WTC11 (cell line): ENCODE results near the gene RPS6KA4. TPM values are rescaled to one million over a fixed set of nuclear protein-coding genes. Genes with fewer than 3 reads are reported as not detected.

ENCODE experiments used
- ATAC-seq: fragments of 200-7000 bp; cut with Tn5 transposase; 2 replicates; pipeline ENCODE4 v1.10.0; 2021; ENCODE audit warnings: mild to moderate bottlenecking, moderate library complexity
- CTCF ChIA-PET: fragments of 300-600 bp; sonication (Branson Sonifier 250); formaldehyde crosslinking; loops from one replicate; lab custom pipeline; 2021; ENCODE audit warnings: antibody characterized with exemption; lab: Charles Lee
- POLR2A ChIA-PET: fragments of 350-600 bp; sonication (Branson Sonifier 250); formaldehyde crosslinking; loops from one replicate; lab custom pipeline; 2021; ENCODE audit warnings: antibody characterized with exemption; lab: Charles Lee
- DNase-seq: peaks from one replicate; pipeline ENCODE4 v3.0.0; 2021; ENCODE audit warnings: low spot score
- H3K27ac Mint-ChIP-seq: 2 replicates; pipeline ENCODE4 v1.8.0; 2021; ENCODE audit warnings: mixed read lengths
- H3K27me3 Mint-ChIP-seq: 2 replicates; pipeline ENCODE4 v1.8.0; 2021; ENCODE audit warnings: low read depth, mild to moderate bottlenecking, moderate library complexity, mixed read lengths
- H3K36me3 Mint-ChIP-seq: 2 replicates; pipeline ENCODE4 v1.8.0; 2021; ENCODE audit warnings: mixed read lengths
- H3K4me1 Mint-ChIP-seq: 2 replicates; pipeline ENCODE4 v1.8.0; 2022; ENCODE audit warnings: mixed read lengths
- H3K4me3 Mint-ChIP-seq: 2 replicates; pipeline ENCODE4 v1.8.0; 2021; ENCODE audit warnings: mild to moderate bottlenecking, moderate library complexity, mixed read lengths
- H3K9me3 Mint-ChIP-seq: 2 replicates; pipeline ENCODE4 v1.8.0; 2021; ENCODE audit warnings: mixed read lengths
- CREM ChIP-seq: sonication (generic); formaldehyde crosslinking; IDR thresholded peaks from 2 replicates; pipeline ENCODE4 v1.8.1; 2022; ENCODE audit warnings: mild to moderate bottlenecking, missing genetic modification reagents, moderate library complexity
- JAZF1 ChIP-seq: fragments of 250-450 bp; sonication (Bioruptor Pico); IDR thresholded peaks from 2 replicates; pipeline ENCODE4 v1.9.0; 2021; ENCODE audit warnings: moderate library complexity, mild to moderate bottlenecking, inconsistent platforms
- JUN ChIP-seq: sonication (generic); formaldehyde crosslinking; IDR thresholded peaks from 2 replicates; pipeline ENCODE4 v1.8.0; 2023; ENCODE audit warnings: mild to moderate bottlenecking, missing genetic modification reagents
- KAT7 ChIP-seq: sonication (generic); formaldehyde crosslinking; IDR thresholded peaks from 2 replicates; pipeline ENCODE4 v1.8.1; 2023; ENCODE audit warnings: missing genetic modification reagents, mild to moderate bottlenecking, borderline replicate concordance
- PRRX2 ChIP-seq: fragments of 250-450 bp; sonication (Bioruptor Pico); IDR thresholded peaks from 2 replicates; pipeline ENCODE4 v1.8.0; 2021; ENCODE audit warnings: mild to moderate bottlenecking
- TCF7 ChIP-seq: sonication (generic); formaldehyde crosslinking; IDR thresholded peaks from 2 replicates; pipeline ENCODE4 v1.8.0; 2022; ENCODE audit warnings: mild to moderate bottlenecking, low read depth, missing genetic modification reagents, moderate library complexity
- TEAD4 ChIP-seq: sonication (generic); formaldehyde crosslinking; IDR thresholded peaks from 2 replicates; pipeline ENCODE4 v1.8.0; 2022; ENCODE audit warnings: mild to moderate bottlenecking, missing genetic modification reagents
- ZBTB21 ChIP-seq: sonication (generic); formaldehyde crosslinking; IDR thresholded peaks from 2 replicates; pipeline ENCODE4 v1.8.1; 2023; ENCODE audit warnings: mild to moderate bottlenecking, missing genetic modification reagents, borderline replicate concordance
- ZNF138 ChIP-seq: sonication (generic); formaldehyde crosslinking; conservative IDR thresholded peaks from 2 replicates; pipeline ENCODE4 v1.8.1; 2022; ENCODE audit warnings: mild to moderate bottlenecking, moderate library complexity, missing genetic modification reagents
- ZNF219 ChIP-seq: sonication (generic); formaldehyde crosslinking; IDR thresholded peaks from 2 replicates; pipeline ENCODE4 v1.8.0; 2023; ENCODE audit warnings: missing genetic modification reagents, mild to moderate bottlenecking, borderline replicate concordance
- ZNF396 ChIP-seq: fragments of 250-450 bp; sonication (Bioruptor Pico); IDR thresholded peaks from 2 replicates; pipeline ENCODE4 v1.8.0; 2021; ENCODE audit warnings: mild to moderate bottlenecking, moderate library complexity, borderline replicate concordance
- ZNF671 ChIP-seq: fragments of 250-450 bp; sonication (Bioruptor Pico); IDR thresholded peaks from 2 replicates; pipeline ENCODE4 v1.8.0; 2021; ENCODE audit warnings: mild to moderate bottlenecking
- total RNA-seq: library from RNA; stranded (reverse); gene quantifications from 3 replicates; pipeline ENCODE4 v1.2.3, GENCODE V29; 2021
- TF ChIP-seq, protein P1 (sequence below): sonication (generic); formaldehyde crosslinking; IDR thresholded peaks from 2 replicates; pipeline ENCODE4 v1.8.1; 2023; ENCODE audit warnings: mild to moderate bottlenecking, missing genetic modification reagents, borderline replicate concordance
- TF ChIP-seq, protein P2 (sequence below): sonication (generic); formaldehyde crosslinking; IDR thresholded peaks from 2 replicates; pipeline ENCODE4 v1.8.0; 2023; ENCODE audit warnings: missing genetic modification reagents, mild to moderate bottlenecking, borderline replicate concordance
- TF ChIP-seq, protein P3 (sequence below): sonication (generic); formaldehyde crosslinking; IDR thresholded peaks from 2 replicates; pipeline ENCODE4 v1.8.1; 2022; ENCODE audit warnings: low read depth, missing genetic modification reagents, borderline replicate concordance
- TF ChIP-seq, protein P4 (sequence below): sonication (generic); formaldehyde crosslinking; IDR thresholded peaks from 2 replicates; pipeline ENCODE4 v1.8.0; 2022; ENCODE audit warnings: missing genetic modification reagents

Gene RPS6KA4
- total RNA-seq, 1 experiment from 2014 or later = 16.8 TPM

DNA sequence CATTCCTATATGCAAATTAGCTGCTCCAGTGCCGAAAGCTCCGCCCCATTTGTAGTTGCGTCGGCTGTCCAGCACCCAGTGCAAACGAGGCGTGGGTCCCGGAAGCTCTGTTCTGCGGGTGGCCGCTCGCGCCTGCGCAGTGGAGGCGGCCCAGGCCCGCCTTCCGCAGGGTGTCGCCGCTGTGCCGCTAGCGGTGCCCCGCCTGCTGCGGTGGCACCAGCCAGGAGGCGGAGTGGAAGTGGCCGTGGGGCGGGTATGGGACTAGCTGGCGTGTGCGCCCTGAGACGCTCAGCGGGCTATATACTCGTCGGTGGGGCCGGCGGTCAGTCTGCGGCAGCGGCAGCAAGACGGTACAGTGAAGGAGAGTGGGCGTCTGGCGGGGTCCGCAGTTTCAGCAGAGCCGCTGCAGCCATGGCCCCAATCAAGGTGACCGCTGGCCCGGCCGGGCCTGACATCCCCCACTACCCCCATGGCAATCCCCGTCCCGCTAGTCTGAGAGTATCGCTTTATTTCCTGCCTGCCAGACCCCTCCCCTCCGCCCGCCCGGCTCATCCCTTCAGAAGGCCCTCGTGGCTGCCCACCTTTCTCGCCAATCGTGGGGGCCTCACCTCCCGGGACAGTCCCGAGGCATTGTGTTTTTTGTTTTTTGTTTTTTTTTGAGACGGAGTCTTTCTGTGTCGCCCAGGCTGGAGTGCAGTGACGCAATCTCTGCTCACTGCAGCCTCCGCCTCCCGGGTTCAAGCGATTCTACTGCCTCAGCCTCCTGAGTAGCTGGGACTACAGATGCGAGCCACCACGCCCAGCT is 40.8 kb upstream of the RPS6KA4 start, which contains the start of gene PRDX5 (continued):
- 0 out of 2 replicates have a peak, but pooled peaks have one; percentile 46 for TF ChIP-seq TCF7 (CRISPR knock-in tag)

DNA sequence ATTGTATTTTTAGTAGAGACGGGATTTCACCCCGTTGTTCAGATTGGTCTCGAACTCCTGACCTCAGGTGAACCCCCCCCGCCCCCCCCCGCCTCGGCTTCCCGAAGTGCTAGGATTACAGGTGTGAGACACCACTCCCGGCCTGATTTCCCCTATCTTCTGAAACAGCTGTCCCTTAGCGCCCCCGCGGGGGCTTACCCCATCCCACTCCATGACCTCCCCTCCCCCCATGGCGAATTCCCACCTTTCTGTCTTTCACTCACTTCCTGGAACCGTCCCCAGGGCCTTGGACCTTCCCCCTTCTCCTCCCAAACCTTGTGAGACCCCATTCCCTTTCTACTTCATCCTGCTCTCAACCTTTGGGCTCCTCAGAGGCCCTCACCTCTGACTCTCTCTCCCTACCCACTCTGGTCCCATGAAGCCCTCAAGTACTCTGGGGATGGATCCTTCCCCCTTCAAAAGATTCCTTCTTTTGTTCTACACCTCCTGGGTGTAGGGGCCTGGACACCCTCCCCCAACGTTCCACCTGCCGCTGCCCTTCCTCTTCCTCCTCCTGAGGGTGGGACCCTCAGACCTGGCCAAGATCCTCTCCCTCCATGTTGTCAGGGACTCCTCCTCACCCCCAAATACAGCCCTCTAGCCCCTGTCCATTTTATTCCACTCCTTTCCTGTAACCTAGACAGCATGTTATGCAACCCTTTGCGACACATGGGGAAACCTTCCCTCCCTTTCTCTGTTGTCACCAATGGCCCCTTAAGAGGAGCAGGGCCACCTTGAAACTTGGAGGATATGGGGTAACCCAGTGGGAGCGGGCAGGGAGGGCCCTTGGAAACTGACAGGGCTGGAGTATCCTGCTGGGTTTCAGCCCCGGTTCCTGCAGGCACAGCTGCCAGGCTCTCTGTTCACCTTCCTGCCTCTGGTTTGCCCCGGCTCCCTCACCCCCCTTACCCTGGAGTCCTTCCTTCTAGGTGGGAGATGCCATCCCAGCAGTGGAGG is 39.9 kb upstream of the RPS6KA4 start:
- CTCF ChIA-PET = interaction anchor here (1.2 to 3.8 kb wide), 8 partner anchors 13 to 311 kb away, joined by 3 to 173 read pairs (median 36); partner anchors contain the start of genes CATSPERZ, CCDC88B and ESRRA
- H3K27ac Mint-ChIP-seq = peak overlapping the region; percentile 75
- TF ChIP-seq, protein P1, sequence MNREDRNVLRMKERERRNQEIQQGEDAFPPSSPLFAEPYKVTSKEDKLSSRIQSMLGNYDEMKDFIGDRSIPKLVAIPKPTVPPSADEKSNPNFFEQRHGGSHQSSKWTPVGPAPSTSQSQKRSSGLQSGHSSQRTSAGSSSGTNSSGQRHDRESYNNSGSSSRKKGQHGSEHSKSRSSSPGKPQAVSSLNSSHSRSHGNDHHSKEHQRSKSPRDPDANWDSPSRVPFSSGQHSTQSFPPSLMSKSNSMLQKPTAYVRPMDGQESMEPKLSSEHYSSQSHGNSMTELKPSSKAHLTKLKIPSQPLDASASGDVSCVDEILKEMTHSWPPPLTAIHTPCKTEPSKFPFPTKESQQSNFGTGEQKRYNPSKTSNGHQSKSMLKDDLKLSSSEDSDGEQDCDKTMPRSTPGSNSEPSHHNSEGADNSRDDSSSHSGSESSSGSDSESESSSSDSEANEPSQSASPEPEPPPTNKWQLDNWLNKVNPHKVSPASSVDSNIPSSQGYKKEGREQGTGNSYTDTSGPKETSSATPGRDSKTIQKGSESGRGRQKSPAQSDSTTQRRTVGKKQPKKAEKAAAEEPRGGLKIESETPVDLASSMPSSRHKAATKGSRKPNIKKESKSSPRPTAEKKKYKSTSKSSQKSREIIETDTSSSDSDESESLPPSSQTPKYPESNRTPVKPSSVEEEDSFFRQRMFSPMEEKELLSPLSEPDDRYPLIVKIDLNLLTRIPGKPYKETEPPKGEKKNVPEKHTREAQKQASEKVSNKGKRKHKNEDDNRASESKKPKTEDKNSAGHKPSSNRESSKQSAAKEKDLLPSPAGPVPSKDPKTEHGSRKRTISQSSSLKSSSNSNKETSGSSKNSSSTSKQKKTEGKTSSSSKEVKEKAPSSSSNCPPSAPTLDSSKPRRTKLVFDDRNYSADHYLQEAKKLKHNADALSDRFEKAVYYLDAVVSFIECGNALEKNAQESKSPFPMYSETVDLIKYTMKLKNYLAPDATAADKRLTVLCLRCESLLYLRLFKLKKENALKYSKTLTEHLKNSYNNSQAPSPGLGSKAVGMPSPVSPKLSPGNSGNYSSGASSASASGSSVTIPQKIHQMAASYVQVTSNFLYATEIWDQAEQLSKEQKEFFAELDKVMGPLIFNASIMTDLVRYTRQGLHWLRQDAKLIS = no peak
- TF ChIP-seq, protein P2, sequence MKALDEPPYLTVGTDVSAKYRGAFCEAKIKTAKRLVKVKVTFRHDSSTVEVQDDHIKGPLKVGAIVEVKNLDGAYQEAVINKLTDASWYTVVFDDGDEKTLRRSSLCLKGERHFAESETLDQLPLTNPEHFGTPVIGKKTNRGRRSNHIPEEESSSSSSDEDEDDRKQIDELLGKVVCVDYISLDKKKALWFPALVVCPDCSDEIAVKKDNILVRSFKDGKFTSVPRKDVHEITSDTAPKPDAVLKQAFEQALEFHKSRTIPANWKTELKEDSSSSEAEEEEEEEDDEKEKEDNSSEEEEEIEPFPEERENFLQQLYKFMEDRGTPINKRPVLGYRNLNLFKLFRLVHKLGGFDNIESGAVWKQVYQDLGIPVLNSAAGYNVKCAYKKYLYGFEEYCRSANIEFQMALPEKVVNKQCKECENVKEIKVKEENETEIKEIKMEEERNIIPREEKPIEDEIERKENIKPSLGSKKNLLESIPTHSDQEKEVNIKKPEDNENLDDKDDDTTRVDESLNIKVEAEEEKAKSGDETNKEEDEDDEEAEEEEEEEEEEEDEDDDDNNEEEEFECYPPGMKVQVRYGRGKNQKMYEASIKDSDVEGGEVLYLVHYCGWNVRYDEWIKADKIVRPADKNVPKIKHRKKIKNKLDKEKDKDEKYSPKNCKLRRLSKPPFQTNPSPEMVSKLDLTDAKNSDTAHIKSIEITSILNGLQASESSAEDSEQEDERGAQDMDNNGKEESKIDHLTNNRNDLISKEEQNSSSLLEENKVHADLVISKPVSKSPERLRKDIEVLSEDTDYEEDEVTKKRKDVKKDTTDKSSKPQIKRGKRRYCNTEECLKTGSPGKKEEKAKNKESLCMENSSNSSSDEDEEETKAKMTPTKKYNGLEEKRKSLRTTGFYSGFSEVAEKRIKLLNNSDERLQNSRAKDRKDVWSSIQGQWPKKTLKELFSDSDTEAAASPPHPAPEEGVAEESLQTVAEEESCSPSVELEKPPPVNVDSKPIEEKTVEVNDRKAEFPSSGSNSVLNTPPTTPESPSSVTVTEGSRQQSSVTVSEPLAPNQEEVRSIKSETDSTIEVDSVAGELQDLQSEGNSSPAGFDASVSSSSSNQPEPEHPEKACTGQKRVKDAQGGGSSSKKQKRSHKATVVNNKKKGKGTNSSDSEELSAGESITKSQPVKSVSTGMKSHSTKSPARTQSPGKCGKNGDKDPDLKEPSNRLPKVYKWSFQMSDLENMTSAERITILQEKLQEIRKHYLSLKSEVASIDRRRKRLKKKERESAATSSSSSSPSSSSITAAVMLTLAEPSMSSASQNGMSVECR = no peak
- TF ChIP-seq JAZF1 (CRISPR knock-in tag) (no peak), TEAD4 (CRISPR knock-in tag) (no peak), KAT7 (CRISPR knock-in tag) (no peak), ZNF396 (no peak), ZBTB21 (CRISPR knock-in tag) (no peak), ZNF138 (CRISPR knock-in tag) (no peak), PRRX2 (CRISPR knock-in tag) (no peak), CREM (no peak), ZNF671 (CRISPR knock-in tag) (no peak), ZNF219 (CRISPR knock-in tag) (no peak), JUN (CRISPR knock-in tag) (no peak)
- TF ChIP-seq, protein P3, sequence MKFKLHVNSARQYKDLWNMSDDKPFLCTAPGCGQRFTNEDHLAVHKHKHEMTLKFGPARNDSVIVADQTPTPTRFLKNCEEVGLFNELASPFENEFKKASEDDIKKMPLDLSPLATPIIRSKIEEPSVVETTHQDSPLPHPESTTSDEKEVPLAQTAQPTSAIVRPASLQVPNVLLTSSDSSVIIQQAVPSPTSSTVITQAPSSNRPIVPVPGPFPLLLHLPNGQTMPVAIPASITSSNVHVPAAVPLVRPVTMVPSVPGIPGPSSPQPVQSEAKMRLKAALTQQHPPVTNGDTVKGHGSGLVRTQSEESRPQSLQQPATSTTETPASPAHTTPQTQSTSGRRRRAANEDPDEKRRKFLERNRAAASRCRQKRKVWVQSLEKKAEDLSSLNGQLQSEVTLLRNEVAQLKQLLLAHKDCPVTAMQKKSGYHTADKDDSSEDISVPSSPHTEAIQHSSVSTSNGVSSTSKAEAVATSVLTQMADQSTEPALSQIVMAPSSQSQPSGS (CRISPR knock-in tag) = no peak
- TF ChIP-seq, protein P4, sequence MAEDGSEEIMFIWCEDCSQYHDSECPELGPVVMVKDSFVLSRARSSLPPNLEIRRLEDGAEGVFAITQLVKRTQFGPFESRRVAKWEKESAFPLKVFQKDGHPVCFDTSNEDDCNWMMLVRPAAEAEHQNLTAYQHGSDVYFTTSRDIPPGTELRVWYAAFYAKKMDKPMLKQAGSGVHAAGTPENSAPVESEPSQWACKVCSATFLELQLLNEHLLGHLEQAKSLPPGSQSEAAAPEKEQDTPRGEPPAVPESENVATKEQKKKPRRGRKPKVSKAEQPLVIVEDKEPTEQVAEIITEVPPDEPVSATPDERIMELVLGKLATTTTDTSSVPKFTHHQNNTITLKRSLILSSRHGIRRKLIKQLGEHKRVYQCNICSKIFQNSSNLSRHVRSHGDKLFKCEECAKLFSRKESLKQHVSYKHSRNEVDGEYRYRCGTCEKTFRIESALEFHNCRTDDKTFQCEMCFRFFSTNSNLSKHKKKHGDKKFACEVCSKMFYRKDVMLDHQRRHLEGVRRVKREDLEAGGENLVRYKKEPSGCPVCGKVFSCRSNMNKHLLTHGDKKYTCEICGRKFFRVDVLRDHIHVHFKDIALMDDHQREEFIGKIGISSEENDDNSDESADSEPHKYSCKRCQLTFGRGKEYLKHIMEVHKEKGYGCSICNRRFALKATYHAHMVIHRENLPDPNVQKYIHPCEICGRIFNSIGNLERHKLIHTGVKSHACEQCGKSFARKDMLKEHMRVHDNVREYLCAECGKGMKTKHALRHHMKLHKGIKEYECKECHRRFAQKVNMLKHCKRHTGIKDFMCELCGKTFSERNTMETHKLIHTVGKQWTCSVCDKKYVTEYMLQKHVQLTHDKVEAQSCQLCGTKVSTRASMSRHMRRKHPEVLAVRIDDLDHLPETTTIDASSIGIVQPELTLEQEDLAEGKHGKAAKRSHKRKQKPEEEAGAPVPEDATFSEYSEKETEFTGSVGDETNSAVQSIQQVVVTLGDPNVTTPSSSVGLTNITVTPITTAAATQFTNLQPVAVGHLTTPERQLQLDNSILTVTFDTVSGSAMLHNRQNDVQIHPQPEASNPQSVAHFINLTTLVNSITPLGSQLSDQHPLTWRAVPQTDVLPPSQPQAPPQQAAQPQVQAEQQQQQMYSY (CRISPR knock-in tag) = no peak
- TF ChIP-seq, all 79 proteins: peak for 0
- no peaks in the 10 kb centered on the region for H3K9me3 Mint-ChIP-seq
- DNase-seq (no peak), ATAC-seq (no peak)
- peaks cover 27% of the 10 kb centered on the region for H3K36me3 Mint-ChIP-seq
- peak overlapping the region; percentile 90 for H3K4me3 Mint-ChIP-seq
- peaks cover 17% of the 10 kb centered on the region for H3K4me1 Mint-ChIP-seq
- no peaks in the 10 kb centered on the region for H3K27me3 Mint-ChIP-seq
- POLR2A ChIA-PET = interaction anchor here (1.8 to 3.0 kb wide), 3 partner anchors 14 to 36 kb away, joined by 4 to 25 read pairs (median 15); partner anchors contain the start of gene ESRRA
